Activated naive CD8-positive, alpha-beta T cell treated with anti-CD3 and anti-CD28 coated beads, Interleukin-2, amount 10 ng/mL, durations not matched to agents 7 days and 5 days (primary cell): ENCODE results near the gene OTOL1. TPM values are rescaled to one million over a fixed set of nuclear protein-coding genes. Genes with fewer than 3 reads are reported as not detected.

ENCODE experiments used
- ATAC-seq: fragments of 150-1000 bp; cut with Tn5 transposase; one replicate; pipeline ENCODE4 v1.10.0; 2021; ENCODE audit warnings: low read depth, moderate library complexity
- POLR2A ChIA-PET: fragments of 350-600 bp; sonication (Branson Sonifier 250); formaldehyde crosslinking; loops from one replicate; lab custom pipeline; 2021; ENCODE audit warnings: antibody characterized with exemption; lab: Charles Lee
- DNase-seq: peaks from one replicate; pipeline ENCODE4 v3.0.0; 2021
- H3K27ac Mint-ChIP-seq: one replicate; pipeline ENCODE4 v1.8.0; 2022; ENCODE audit warnings: mild to moderate bottlenecking, mixed read lengths
- H3K27me3 Mint-ChIP-seq: one replicate; pipeline ENCODE4 v1.8.0; 2022; ENCODE audit warnings: mild to moderate bottlenecking, moderate library complexity, mixed read lengths
- H3K36me3 Mint-ChIP-seq: one replicate; pipeline ENCODE4 v1.8.0; 2021; ENCODE audit warnings: mild to moderate bottlenecking, mixed read lengths
- H3K4me1 Mint-ChIP-seq: one replicate; pipeline ENCODE4 v1.8.0; 2021; ENCODE audit warnings: mixed read lengths
- H3K4me3 Mint-ChIP-seq: one replicate; pipeline ENCODE4 v1.8.0; 2022; ENCODE audit warnings: mild to moderate bottlenecking, moderate library complexity, mixed read lengths
- H3K9me3 Mint-ChIP-seq: one replicate; pipeline ENCODE4 v1.8.0; 2021; ENCODE audit warnings: mixed read lengths
- total RNA-seq, 2 experiments: library from RNA; stranded (reverse); gene quantifications; one replicate each; pipeline ENCODE4 v1.2.3, GENCODE V29; 2021

The OTOL1 gene
- total RNA-seq, 2 experiments from 2014 or later: not detected

DNA sequence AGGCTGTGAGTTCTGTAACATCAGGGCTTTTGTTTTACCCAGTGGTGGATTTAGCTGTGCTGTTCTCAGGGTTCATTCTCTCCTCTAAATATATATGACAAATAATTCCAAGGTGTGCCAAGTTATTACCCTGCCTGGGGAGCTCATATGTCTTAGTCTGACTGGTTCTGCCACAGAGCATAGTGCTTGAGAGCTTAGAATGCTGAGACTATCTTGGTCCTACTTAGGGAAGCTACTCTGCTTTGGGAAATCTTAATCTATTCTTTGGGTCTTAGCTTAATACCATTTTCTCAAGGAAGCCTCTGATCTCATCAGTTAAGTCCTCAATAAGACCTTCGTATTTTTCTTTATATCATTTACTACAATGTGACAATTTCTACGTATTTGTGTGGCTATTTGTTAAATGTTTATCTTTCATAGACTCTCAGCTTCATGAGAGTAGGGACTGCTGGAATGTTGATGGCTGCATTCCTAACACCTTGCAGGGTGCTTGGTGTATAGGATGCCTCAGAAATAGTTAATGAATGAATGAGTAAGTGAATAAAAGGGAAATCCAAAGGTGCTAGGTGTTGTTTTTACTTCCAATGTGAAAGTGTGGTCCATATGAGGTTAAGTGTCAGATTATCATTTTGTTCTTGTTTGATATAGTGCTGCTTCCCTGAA, 1.8 kb downstream of the OTOL1 start:
- ATAC-seq: no peak
- POLR2A ChIA-PET: no interaction called here

DNA sequence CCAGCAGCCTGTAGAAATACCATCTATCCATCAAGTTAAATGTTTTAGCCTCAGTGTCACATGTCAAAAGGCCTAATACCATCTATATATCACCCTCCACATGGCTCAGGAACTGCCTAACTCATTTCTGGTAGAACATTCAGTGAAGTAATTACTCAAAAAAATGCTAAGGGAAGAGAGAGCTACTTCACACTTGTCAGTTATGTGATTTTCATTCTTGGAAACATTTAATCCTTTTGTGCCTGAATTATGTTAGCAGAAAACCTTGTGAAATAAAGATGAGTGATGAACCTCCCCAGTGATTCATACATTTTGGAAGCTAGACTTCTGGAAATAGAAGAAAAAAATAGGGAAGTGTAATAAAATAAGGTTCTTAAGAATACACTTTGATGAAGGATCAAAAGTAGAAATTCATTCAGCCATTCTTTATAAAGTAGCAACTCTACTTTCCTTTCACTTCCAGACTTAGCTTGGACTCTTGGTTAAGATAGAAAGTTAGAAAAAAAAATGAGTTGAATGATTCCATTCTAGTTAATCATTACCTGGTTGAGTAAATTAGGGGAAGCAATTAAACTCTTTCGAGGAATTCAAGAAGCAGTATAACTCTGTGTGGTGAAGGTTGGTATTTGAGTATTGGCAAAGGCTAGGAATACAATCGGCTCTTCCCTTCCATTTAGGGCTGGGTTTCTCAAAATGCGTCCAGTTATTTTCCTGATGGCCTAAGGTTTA, 3.6 kb downstream of the OTOL1 start:
- H3K4me1 Mint-ChIP-seq: no peaks in the 10 kb centered on the region
- no peaks in the 10 kb centered on the region for H3K36me3 Mint-ChIP-seq
- POLR2A ChIA-PET: no interaction called here
- H3K4me3 Mint-ChIP-seq: no peak overlapping the region
- DNase-seq (no peak), ATAC-seq (no peak)
- no peaks in the 10 kb centered on the region for H3K27me3 Mint-ChIP-seq
- H3K27ac Mint-ChIP-seq: no peak overlapping the region
- no peaks in the 10 kb centered on the region for H3K9me3 Mint-ChIP-seq

More for the DNA sequence above, 1.8 kb downstream of the OTOL1 start:
- no peaks in the 10 kb centered on the region for H3K4me1 Mint-ChIP-seq
- H3K27ac Mint-ChIP-seq: no peak overlapping the region
- H3K4me3 Mint-ChIP-seq: no peak overlapping the region
- H3K36me3 Mint-ChIP-seq: no peaks in the 10 kb centered on the region
- H3K9me3 Mint-ChIP-seq: no peaks in the 10 kb centered on the region
- no peaks in the 10 kb centered on the region for H3K27me3 Mint-ChIP-seq
- no peak for DNase-seq

DNA sequence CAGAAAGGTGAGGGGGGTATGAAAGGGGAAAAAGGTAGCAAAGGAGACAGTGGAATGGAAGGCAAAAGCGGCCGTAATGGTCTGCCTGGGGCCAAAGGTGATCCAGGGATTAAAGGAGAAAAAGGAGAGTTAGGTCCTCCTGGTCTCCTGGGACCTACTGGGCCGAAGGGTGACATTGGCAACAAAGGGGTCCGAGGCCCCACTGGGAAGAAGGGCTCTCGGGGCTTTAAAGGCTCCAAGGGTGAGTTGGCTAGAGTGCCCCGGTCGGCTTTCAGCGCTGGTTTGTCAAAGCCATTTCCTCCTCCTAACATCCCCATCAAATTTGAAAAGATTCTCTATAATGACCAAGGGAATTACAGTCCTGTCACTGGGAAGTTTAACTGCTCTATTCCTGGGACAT, 6.7 kb downstream of the OTOL1 start:
- POLR2A ChIA-PET: no interaction called here
- DNase-seq: no peak
- H3K4me3 Mint-ChIP-seq: no peak overlapping the region
- ATAC-seq: no peak
- no peak overlapping the region for H3K27ac Mint-ChIP-seq
- H3K36me3 Mint-ChIP-seq: no peaks in the 10 kb centered on the region
- no peaks in the 10 kb centered on the region for H3K9me3 Mint-ChIP-seq
- no peaks in the 10 kb centered on the region for H3K4me1 Mint-ChIP-seq
- H3K27me3 Mint-ChIP-seq: no peaks in the 10 kb centered on the region

DNA sequence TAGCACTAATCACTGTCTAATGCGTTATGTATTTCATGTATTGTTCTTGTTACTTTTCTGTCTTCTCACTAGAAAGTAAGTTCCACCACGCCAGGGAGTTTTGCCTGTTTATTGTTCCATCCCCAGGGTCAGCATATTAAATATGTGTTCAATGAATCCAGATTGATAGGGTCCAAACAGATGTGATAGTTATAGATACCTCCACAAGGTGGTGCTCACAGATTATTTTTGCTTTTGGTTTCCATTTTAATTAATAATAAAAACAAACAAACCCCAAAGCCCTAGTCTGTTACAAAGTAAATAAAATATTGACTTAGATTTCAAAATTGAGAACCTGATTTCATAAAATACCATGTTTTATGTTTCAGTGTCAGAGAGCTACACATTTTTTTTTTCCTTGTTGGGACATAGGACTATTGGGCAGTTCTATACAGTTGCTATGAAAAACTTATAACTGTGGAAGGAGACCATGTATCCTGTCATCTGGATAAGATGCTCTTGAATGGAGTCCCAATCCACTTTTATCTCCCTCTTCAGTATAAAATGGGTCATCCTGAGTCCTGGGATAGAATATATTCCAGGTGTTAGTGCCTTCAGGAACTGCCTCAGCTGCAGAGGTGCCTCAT, 12.4 kb downstream of the OTOL1 start:
- H3K4me3 Mint-ChIP-seq: no peak overlapping the region
- no peaks in the 10 kb centered on the region for H3K4me1 Mint-ChIP-seq
- H3K27me3 Mint-ChIP-seq: no peaks in the 10 kb centered on the region
- no peak for DNase-seq
- POLR2A ChIA-PET: no interaction called here
- no peak for ATAC-seq
- H3K9me3 Mint-ChIP-seq: no peaks in the 10 kb centered on the region
- no peak overlapping the region for H3K27ac Mint-ChIP-seq
- H3K36me3 Mint-ChIP-seq: no peaks in the 10 kb centered on the region

DNA sequence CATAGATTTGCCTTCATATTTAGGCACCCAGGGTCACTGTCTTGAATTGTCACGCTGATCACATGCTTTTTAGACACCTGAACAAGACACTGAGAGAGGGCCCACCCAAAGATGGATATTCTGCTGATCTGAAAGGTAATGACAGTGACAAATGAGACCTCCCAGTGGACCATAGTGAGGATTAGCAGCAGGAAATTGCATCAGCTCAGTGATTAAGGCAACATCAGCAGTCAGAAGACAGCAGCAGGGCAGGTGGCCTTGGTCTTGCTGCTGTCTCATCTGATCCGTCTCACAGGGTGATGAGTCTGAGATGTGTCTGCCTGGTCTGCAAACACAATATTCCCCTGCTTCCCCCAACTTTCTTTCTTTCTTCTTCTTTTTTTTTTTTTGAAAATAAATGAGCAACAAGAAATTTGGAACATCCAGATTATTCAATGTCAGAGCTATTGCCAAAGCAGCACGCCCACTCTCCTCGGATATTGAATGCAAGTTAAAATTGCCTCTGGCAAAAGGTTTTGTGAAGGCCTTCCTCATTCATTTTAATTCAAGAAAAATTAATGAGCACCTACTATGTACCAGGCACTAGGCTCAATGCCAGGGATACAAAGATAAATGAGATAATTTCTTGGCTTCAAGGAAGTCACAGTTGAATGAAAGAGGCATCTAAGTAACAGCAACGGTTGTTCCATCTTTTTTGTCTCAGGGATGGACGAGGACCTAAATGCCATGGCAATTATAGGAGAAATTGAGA, 14.1 kb downstream of the OTOL1 start:
- no peaks in the 10 kb centered on the region for H3K36me3 Mint-ChIP-seq
- H3K27ac Mint-ChIP-seq: no peak overlapping the region
- H3K9me3 Mint-ChIP-seq: no peaks in the 10 kb centered on the region
- ATAC-seq (no peak), DNase-seq (no peak)
- H3K4me1 Mint-ChIP-seq: no peaks in the 10 kb centered on the region
- no peak overlapping the region for H3K4me3 Mint-ChIP-seq
- POLR2A ChIA-PET: no interaction called here
- H3K27me3 Mint-ChIP-seq: no peaks in the 10 kb centered on the region

DNA sequence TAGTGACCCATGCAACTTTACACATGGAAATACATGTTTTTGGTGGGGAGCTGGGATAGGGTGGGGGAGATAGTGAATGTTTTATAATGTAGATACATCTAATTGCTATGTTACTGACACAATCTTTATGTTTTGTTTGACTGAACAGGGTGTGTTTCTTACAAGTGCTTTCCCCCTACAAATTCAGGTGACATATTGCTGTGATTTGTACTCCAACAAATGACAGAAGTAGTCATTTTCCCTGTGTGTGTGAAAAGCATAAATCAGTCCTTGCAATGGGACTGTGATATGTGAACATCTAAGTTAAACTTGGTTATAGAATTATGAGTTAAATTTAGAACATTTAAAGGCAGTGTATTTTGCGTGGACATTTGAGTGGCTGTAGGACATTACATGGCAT, 27.3 kb downstream of the OTOL1 start:
- ATAC-seq: no peak
- H3K27me3 Mint-ChIP-seq: no peaks in the 10 kb centered on the region

DNA sequence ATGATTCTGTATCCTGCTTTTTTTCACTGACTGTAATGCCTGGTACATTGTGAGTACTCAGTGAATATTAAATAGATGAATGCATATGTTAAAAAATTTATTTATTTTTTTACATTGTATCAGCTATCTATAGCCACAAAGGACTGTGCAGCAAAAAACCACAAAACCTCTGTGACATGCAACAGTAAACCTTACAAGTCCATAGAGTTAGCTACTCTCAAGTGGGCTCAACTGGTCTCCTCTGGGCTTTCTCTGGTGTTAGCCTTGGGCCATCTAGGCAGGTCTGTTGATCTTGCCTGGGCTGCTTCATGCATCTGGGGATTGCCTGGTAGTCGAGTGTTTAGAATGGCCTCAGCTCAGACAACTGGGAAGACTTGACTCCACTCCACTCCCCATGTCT, 35.3 kb downstream of the OTOL1 start:
- no peaks in the 10 kb centered on the region for H3K4me1 Mint-ChIP-seq
- no peaks in the 10 kb centered on the region for H3K9me3 Mint-ChIP-seq
- POLR2A ChIA-PET: no interaction called here
- ATAC-seq: no peak
- no peaks in the 10 kb centered on the region for H3K36me3 Mint-ChIP-seq
- peaks cover 2% of the 10 kb centered on the region for H3K27me3 Mint-ChIP-seq
- no peak for DNase-seq
- H3K4me3 Mint-ChIP-seq: no peak overlapping the region
- no peak overlapping the region for H3K27ac Mint-ChIP-seq

More for the DNA sequence above, 27.3 kb downstream of the OTOL1 start:
- no peak for DNase-seq
- no peaks in the 10 kb centered on the region for H3K4me1 Mint-ChIP-seq
- no peaks in the 10 kb centered on the region for H3K36me3 Mint-ChIP-seq
- no peaks in the 10 kb centered on the region for H3K9me3 Mint-ChIP-seq
- POLR2A ChIA-PET: no interaction called here
- H3K4me3 Mint-ChIP-seq: no peak overlapping the region
- no peak overlapping the region for H3K27ac Mint-ChIP-seq

DNA sequence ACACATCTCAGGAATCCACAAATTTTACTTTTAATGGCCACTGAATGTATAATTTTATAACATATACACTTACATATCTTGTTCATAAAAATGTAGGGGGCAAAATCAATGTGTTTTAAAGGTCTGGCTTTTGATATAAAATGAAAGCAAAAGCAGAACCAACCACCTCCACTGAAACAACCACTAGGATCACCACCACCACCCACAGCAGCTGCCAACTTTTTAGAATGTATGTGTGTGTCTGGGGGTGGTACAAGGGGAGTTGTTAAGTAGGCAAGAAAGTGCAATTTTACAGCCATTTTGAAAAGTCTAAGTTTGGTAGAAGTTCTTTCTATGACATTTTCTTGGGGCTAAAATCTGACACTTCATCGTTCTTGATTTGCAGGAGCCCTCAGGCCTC, 44.0 kb downstream of the OTOL1 start:
- Mint-ChIP-seq H3K27me3 (no peaks in the 10 kb centered on the region), H3K9me3 (no peaks in the 10 kb centered on the region), H3K4me1 (no peaks in the 10 kb centered on the region), H3K27ac (no peak overlapping the region), H3K4me3 (no peak overlapping the region), H3K36me3 (no peaks in the 10 kb centered on the region)
- no peak for ATAC-seq
- DNase-seq: no peak
- POLR2A ChIA-PET: no interaction called here

DNA sequence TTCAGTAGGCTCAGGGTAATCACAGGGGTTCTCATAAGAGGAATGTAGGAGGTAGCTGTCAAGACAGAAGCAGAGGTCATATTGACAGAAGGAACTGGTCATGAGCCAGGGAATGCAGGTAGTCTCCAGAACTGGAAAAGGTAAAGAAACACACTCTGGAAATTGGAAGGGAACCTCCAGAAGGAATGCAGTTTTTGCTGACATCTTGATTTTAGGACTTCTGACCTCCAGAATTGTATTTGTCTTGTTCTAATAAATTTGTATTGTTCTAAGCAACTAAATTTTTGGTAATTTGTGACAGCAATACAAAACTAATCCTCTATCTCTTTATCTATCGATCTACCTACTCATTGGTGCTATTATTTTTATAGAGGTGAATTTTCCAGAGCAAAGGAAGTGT, 49.2 kb downstream of the OTOL1 start:
- POLR2A ChIA-PET: no interaction called here
- DNase-seq (no peak), ATAC-seq (no peak)
- H3K9me3 Mint-ChIP-seq: no peaks in the 10 kb centered on the region
- H3K4me1 Mint-ChIP-seq: no peaks in the 10 kb centered on the region
- H3K27ac Mint-ChIP-seq: no peak overlapping the region
- H3K27me3 Mint-ChIP-seq: no peaks in the 10 kb centered on the region
- H3K4me3 Mint-ChIP-seq: no peak overlapping the region
- H3K36me3 Mint-ChIP-seq: no peaks in the 10 kb centered on the region

DNA sequence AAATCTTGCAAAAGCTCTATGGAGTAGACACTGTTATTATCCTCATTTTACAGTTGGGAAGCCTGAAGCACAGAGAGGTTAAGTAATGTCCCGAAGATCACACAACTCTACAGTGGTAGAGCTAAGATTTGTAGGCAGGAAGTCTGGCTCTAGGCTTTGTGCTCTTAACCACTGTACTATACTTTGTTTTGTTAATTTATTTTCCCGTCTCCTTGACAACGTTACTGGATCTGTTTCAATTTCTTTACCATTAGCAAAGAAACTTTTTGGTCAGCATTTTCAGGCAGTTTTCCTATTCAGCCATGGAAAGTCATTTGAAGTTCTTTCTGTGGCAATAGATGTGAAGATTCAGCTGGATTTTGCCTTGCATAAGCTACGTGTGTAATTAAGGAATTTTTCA, 51.7 kb downstream of the OTOL1 start:
- Mint-ChIP-seq H3K4me3 (no peak overlapping the region), H3K27me3 (no peaks in the 10 kb centered on the region), H3K9me3 (no peaks in the 10 kb centered on the region), H3K4me1 (no peaks in the 10 kb centered on the region), H3K36me3 (no peaks in the 10 kb centered on the region), H3K27ac (no peak overlapping the region)
- ATAC-seq (no peak), DNase-seq (no peak)
- POLR2A ChIA-PET: no interaction called here

DNA sequence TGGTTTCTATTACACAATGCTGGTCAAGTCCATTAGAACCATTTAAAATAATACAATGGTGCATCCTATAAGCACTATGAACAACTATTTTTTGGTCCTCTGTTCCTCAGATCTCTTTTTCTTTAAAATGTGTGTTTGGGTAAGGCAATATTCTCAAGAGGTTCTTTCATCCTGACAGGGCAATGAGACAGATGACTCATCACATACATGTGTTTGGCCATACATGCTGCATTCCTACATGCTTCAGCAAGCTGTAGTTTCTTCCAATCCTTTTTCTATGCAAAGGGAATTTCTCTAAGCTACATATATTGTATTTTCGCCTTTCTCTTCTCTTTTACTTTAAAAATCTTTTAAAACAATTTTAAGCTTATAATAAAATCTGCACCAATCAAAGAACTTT, 52.7 kb downstream of the OTOL1 start:
- no peaks in the 10 kb centered on the region for H3K4me1 Mint-ChIP-seq
- DNase-seq (no peak), ATAC-seq (no peak)
- H3K4me3 Mint-ChIP-seq: no peak overlapping the region
- no peak overlapping the region for H3K27ac Mint-ChIP-seq
- no peaks in the 10 kb centered on the region for H3K9me3 Mint-ChIP-seq
- H3K36me3 Mint-ChIP-seq: no peaks in the 10 kb centered on the region
- H3K27me3 Mint-ChIP-seq: no peaks in the 10 kb centered on the region
- POLR2A ChIA-PET: no interaction called here

DNA sequence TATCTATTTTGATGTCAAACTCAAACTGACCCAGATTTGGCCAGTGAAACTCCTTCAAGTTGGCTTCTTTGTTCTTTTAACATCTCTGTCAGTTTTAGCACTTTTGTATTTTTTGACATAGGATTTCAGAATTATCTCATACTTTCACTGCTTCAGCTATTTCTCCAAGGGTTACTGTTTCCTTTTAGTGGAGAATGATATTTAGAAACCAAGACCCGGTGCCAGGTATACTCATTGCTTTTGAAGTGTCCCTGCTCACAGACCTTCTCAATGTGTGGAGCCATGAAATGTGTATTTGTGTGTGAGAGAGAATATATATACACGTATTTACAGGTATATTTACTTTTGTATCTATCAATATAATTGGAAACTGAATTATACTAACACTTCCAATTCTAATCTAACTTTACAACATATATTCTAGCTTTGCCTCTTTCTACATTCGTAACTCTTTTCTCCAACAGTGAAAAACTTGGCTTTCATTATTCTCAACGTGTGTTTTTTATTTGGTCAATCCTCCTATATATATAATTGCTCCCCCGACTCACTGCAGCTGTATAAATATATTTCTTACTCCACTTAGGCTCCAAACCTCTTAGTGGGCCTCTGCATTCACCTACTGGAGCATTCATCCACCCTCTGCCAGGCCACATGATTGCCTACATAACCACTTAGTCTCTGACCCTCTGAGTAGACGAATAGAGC, 54.0 kb downstream of the OTOL1 start:
- no peak for ATAC-seq
- H3K36me3 Mint-ChIP-seq: no peaks in the 10 kb centered on the region
- no peak overlapping the region for H3K27ac Mint-ChIP-seq
- H3K4me3 Mint-ChIP-seq: no peak overlapping the region
- POLR2A ChIA-PET: no interaction called here
- no peaks in the 10 kb centered on the region for H3K4me1 Mint-ChIP-seq
- no peak for DNase-seq
- H3K27me3 Mint-ChIP-seq: no peaks in the 10 kb centered on the region
- H3K9me3 Mint-ChIP-seq: no peaks in the 10 kb centered on the region

DNA sequence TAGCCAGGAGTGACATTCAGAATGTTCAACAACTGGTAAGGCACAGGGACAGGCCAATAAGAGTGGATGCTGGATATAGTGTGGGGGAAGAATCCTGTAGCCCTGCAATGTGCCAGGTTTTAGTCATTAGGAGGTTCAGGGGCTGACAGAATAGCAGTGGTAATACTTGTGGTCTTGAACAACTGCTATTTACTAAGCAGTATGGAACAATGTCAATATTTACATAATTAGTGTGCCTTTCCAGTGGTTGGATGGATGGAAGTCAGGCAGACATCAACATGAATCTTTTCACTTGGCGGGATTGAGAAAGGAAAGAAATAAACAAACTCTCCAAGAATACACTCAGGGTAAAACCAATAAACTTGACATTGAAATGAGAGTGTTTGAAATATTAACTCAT, 55.1 kb downstream of the OTOL1 start:
- ATAC-seq (no peak), DNase-seq (no peak)
- Mint-ChIP-seq H3K4me1 (no peaks in the 10 kb centered on the region), H3K9me3 (no peaks in the 10 kb centered on the region), H3K36me3 (no peaks in the 10 kb centered on the region), H3K27me3 (no peaks in the 10 kb centered on the region), H3K4me3 (no peak overlapping the region), H3K27ac (no peak overlapping the region)
- POLR2A ChIA-PET: no interaction called here
